Thoracic aorta (tissue), 2 donors: ENCODE results near the gene POU2F2. TPM values are rescaled to one million over a fixed set of nuclear protein-coding genes. Genes with fewer than 3 reads are reported as not detected.

Source experiments
- ATAC-seq: fragments of 150-250 bp; one replicate; pipeline ENCODE4 v1.8.0; 2017; ENCODE audit warnings: low read depth; ENCODE audit not compliant: insufficient number of reproducible peaks, low FRiP score
- DNase-seq: peaks from one replicate; pipeline ENCODE4 v3.0.0-alpha.2; 2020; ENCODE audit warnings: low spot score
- H3K27ac ChIP-seq, 2 donors: fragments of 200-600 bp; sonication (generic); 1 replicate in 1 of 2; 2 replicates in 1 of 2; pipeline ENCODE4 v1.5.1; 2016; ENCODE audit warnings: mild to moderate bottlenecking in 2 of 2, moderate library complexity in 2 of 2
- H3K27me3 ChIP-seq: fragments of 200-600 bp; sonication (generic); replicated peaks from 2 replicates; pipeline ENCODE4 v1.6.0; 2016; ENCODE audit warnings: mild to moderate bottlenecking; ENCODE audit not compliant: insufficient read depth
- H3K36me3 ChIP-seq: fragments of 200-600 bp; sonication (generic); one replicate; pipeline ENCODE4 v1.5.1; 2016
- H3K4me1 ChIP-seq, 2 donors: fragments of 200-600 bp; sonication (generic); 1 replicate in 1 of 2; 2 replicates in 1 of 2; pipeline versions ENCODE4 v1.5.1 to v1.6.0; 2016; ENCODE audit warnings: low read depth in 2 of 2, mild to moderate bottlenecking in 1 of 2; ENCODE audit not compliant: control insufficient read depth in 1 of 2
- H3K4me3 ChIP-seq: fragments of 200-600 bp; sonication (generic); 2 replicates; pipeline ENCODE4 v1.5.1; 2016; ENCODE audit warnings: mild to moderate bottlenecking
- H3K9me3 ChIP-seq: fragments of 200-600 bp; sonication (generic); 2 replicates; pipeline ENCODE4 v1.5.1; 2016
- total RNA-seq, 2 donors: library from RNA; depleted of rRNA; stranded (reverse); fragments of >200 nt; gene quantifications; one replicate each; pipeline versions ENCODE4 v1.1.0 to v1.2.3, GENCODE V29; 2016
- TF ChIP-seq, protein P1 (sequence below): fragments of 200-600 bp; sonication (generic); IDR thresholded peaks from one replicate; pipeline ENCODE4 v1.5.1; 2019; ENCODE audit warnings: antibody characterized with exemption

Gene POU2F2
- total RNA-seq, 2 donors from 2014 or later = 0.85 to 5.8 TPM

- TF ChIP-seq, protein P1, sequence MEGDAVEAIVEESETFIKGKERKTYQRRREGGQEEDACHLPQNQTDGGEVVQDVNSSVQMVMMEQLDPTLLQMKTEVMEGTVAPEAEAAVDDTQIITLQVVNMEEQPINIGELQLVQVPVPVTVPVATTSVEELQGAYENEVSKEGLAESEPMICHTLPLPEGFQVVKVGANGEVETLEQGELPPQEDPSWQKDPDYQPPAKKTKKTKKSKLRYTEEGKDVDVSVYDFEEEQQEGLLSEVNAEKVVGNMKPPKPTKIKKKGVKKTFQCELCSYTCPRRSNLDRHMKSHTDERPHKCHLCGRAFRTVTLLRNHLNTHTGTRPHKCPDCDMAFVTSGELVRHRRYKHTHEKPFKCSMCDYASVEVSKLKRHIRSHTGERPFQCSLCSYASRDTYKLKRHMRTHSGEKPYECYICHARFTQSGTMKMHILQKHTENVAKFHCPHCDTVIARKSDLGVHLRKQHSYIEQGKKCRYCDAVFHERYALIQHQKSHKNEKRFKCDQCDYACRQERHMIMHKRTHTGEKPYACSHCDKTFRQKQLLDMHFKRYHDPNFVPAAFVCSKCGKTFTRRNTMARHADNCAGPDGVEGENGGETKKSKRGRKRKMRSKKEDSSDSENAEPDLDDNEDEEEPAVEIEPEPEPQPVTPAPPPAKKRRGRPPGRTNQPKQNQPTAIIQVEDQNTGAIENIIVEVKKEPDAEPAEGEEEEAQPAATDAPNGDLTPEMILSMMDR = no peak
- Histone ChIP-seq H3K27ac (no peak overlapping the region), H3K4me1 (no peaks in the 10 kb centered on the region), H3K27me3 (no peaks in the 10 kb centered on the region), H3K9me3 (no peaks in the 10 kb centered on the region), H3K4me3 (no peak overlapping the region), H3K36me3 (peaks cover 48% of the 10 kb centered on the region)
- ATAC-seq = no peak
- no peak for DNase-seq
Observed at GRCh38 chr19:42057846-42058245, 74.4 kb downstream of the POU2F2 start.

- H3K27me3 ChIP-seq = no peaks in the 10 kb centered on the region
- DNase-seq (no peak), ATAC-seq (no peak)
- TF ChIP-seq, protein P1 = no peak
- no peak overlapping the region for H3K4me3 ChIP-seq
- peaks cover 36% of the 10 kb centered on the region for H3K36me3 ChIP-seq
- no peaks in the 10 kb centered on the region for H3K4me1 ChIP-seq
- H3K27ac ChIP-seq = no peak overlapping the region
- no peaks in the 10 kb centered on the region for H3K9me3 ChIP-seq
Observed at GRCh38 chr19:42054205-42054604, 78.0 kb downstream of the POU2F2 start.

DNA sequence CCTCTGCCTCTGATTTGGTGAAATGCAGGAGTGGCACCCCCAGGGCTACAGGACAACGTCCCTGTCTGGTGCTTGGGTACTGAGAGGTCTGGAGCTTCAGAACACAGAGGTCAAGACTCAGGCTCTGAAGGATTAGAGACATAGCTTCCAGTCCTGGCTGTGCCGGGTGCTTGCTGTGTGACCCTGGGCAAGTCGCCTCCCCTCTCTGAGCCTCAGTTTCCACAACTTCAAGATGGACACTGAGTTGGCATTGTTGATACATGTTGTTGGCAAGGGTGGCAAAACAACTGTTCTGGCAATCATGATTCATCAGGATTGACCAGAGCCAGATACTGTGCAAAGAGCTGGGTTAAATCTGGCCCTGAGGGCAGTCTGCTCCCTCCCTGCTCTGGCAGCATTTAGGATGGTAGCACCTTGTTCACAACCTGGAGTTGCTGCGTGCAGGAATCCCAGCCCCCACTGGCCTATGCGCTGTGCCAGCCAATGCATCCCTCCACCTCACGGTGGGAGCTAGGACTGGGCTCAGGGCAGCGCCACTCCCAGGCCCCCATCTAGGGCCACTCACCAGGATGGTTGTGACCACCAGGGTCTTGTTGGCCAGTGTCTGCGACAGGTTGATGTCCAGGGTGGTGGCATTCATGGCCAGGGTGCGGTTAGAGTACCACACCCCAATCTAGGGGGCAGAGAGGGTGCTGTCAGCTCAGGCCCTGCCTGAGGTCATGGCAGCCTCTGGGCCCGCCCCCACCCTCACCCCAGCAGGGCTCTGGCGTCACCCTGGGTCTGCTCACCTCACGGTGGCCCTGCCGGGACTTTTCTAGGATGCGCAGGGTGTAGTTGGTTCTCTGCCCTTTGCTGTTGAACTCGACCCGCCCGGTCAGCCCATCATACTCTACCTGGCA lies 79.0 kb downstream of the POU2F2 start:
- ATAC-seq = no peak
- peaks cover 35% of the 10 kb centered on the region for H3K36me3 ChIP-seq
- TF ChIP-seq, protein P1 = no peak

DNA sequence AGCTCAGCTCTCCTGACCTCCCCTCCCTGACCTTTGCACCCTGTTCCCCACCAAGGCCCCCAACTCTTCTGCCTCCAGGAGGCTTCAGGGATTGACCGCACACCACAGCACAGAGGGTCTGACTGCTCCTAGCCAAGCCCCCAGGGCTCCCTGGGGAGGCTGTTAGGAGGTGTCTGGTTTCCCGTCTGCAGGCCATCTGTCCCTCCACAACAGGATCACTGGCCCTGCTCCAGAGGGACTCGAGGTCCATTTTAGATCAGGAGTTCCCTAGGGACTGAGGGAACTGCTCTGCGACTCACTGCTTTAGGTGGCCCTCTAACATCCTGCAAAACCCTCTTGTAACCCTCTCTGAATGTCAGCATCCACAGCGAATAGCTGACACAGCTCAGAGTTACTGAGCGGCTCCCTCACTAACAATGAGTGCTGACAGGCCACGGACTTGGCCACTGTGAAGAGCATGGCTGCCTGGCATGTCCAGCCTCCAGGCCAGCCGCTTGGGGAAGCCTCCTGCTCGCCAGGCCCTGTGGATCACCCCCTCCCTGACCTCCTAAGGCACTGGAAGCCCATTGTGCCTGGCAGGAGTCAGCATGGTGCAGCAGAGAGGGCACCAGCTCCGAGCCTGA lies 79.9 kb downstream of the POU2F2 start:
- H3K36me3 ChIP-seq = peaks cover 33% of the 10 kb centered on the region
- no peak for ATAC-seq

More for the DNA sequence above, 79.0 kb downstream of the POU2F2 start:
- no peaks in the 10 kb centered on the region for H3K4me1 ChIP-seq
- no peak overlapping the region for H3K27ac ChIP-seq
- DNase-seq = no peak
- no peaks in the 10 kb centered on the region for H3K27me3 ChIP-seq
- no peaks in the 10 kb centered on the region for H3K9me3 ChIP-seq
- H3K4me3 ChIP-seq = no peak overlapping the region

More for the DNA sequence above, 79.9 kb downstream of the POU2F2 start:
- Histone ChIP-seq H3K4me3 (no peak overlapping the region), H3K27ac (no peak overlapping the region), H3K4me1 (no peaks in the 10 kb centered on the region), H3K9me3 (no peaks in the 10 kb centered on the region), H3K27me3 (no peaks in the 10 kb centered on the region)
- DNase-seq = no peak
- TF ChIP-seq, protein P1 = no peak
